CD4-positive, alpha-beta T cell treated with Interleukin-17A for 4 hours (primary cell): Measurements from ENCODE around the gene DENND2C.
"Not testable (repeated sequence)": the region's sequence is repeated elsewhere in the genome, so short reads cannot be mapped to it uniquely, and the experiment has no call there.

ENCODE experiments used
- DNase-seq: peaks from one replicate; pipeline ENCODE4 v3.0.0-alpha.2; 2020; ENCODE audit warnings: mixed read lengths

Gene DENND2C

DNA sequence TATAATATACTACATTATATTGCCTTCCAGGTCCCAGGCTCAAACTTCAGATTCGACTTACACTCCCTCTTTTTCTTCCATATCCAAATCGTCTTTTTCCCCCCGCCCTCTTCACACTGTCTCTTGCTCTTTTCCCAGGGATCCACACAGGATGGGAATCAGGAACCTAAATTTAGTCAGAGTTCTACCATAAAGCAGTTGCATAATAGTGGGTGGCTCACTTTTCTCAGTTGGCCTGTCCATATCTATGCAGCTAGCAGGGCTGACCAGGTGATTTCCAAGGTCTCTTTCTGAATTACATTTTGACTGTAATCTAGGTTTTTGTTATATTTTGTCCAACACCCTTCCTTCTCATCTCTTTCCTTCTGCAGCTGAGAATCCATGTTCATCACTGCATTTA, 80.7 kb downstream of the DENND2C start:
- DNase-seq: no peak

DNA sequence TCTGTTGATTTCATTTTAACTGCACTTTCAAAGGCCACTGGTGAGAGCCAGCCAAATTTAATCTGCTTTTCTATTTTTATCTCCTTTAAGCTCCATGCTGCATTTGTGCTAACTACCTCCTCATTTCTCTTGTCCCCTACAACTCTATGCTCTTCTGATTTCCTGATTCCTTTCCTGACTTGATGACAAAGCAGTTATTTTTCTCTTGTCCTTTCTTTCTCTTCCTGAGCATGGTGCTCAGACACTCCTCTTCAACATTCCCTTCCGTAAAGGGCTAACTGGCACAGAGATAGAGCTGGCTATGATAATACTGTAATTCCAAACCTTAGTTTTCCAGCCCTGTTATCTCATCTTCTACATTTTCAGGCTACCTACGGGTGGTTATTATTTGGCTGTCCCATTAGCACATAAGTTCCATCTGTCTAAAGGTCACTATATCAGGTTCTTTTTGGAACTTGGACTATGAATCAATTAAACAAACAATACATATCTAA, 81.6 kb downstream of the DENND2C start:
- no peak for DNase-seq

DNA sequence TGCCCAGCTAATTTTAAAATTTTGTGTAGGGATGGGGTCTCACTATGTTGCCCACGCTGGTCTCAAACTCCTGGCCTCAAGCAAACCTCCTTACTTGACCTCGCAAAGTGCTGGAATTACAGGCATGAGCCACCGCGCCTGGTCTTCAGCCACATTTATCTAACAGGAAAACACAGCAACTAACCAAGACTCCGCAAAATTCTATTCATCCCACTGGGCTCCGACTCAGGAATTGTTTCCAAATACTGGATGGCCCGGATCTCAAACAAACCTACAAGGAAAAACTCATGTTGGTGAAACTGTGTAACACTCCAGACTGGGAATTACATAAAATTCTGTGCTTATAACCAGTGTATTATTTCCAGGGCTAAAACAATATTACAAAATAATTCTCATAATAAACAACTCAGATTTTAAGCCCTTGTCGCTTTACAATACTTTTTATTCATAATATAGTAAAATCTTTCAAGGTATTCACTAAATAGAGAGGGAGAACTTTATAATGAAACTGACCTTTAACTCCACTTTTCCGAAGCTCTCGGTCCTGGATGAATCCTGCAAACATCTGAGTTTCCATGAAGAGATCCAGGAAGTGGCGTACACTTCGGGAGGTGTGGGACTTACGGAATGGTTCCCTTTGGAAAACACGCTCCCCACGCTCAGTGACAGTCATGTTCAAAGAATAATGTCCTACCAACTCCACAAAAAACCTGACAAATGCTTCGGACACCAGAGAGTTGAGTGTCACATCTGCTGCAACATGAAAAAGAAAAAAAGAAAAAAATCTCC, 82.5 kb downstream of the DENND2C start:
- no peak for DNase-seq

DNA sequence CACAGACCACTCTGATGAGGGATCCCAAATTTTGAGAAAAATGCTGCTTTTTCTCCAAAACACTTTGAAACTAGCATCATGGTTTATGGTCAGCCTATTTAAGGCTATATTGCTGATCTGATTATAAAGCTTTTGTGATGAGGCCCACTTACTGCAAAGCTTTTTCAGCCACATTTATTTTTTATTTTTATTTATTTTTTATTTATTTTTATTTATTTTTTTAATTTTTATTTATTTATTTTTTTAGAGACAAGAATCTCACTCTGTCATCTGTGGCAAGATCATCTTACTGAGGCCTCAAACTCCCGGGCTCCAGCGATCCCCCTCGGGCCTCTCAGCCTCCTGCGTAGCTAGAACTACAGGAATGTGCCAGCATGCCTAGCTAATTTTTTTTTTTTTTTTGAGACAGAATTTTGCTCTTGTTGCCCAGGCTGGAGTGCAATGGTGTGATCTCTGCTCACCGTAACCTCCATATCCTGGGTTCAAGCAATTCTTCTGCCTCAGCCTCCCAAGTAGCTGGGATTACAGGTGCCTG, 83.3 kb downstream of the DENND2C start:
- no peak for DNase-seq

DNA sequence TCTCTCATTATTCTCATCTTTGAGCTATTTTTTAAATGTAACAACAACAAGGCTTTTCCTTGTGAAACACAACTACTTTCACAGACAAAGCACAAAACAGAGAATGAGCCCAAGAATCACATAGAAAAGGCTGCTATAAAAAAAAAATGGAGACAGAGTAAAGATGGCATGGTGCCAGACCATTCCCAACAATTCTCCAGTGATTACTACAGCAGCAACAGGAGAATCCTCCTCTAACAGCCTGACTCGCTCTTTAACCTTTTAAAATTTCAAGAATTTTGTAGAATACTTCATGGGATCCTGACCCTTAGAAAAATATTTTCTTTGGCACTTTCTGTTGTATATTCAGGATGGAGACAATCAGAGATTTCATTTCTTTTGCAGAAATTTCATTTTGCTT, 84.6 kb downstream of the DENND2C start:
- DNase-seq: no peak

DNA sequence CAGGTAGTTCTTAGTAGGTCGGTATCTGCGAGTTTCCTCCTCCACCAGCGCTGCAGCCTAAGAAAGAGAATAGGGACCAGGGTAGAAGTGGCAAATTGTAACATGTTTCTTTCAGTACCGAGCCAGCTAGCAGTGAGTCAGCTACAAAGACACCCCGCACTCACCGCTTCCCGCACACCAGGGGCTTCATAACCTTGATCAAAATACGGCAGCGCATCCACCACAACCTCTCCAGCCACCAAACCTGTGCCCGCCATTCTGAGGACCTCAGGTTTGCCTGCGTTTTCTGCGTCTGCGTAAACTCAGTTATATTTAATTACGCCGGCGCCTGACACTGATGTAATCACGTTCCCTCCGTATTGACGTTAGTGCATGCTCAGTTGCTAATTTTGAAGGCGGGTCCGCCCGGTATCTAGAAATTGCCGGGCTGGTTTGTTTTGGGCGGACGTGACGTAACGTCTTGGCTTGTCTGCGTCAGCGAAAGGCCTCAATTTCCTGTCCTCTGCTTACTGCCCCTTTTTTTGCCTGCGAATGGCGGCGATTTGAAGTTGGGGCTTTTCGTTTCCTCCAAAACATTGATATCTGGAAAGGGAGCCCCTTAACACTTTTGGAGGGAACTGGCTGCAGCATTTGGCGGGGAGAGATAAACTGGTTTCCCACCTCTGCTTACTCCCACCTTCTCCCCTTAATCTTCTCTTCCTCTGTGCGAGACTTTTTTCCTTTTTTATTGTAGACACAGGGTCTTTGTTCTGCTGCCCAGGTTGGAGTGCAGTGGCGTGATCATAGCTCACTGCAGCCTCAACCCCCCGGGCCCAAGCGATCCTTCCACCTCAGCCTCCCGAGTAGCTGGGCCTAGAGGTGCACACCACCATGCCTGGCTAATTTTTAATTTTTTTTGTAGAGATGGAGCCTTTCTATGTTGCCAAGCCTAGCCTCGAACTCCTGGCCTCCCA, 88.2 kb downstream of the DENND2C start, which contains the start of gene BCAS2:
TSS of gene BCAS2 (minus strand) at position 281 of the 953 bp plus-strand sequence. CDS start at position 257, 24 bp downstream.
- peak; percentile 94 for DNase-seq

DNA sequence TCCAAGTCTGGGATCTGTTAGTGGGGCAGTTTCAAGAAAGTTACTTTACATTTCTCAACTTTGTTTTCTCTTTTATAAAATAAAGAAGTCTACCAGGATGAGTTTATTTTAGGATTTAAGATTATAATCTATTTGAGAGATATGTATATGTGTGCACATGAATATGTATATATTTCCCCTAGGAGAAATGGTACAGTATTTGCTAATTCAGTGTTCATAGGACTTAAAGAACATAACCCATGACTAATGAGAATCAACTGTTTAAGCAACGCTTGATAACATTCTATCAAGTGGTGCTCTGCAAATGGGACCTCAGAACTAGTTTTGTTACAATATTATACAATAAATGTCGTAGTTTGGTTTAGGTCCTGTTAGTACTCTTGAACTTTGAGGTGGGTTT, 95.5 kb downstream of the DENND2C start:
- no peak for DNase-seq

DNA sequence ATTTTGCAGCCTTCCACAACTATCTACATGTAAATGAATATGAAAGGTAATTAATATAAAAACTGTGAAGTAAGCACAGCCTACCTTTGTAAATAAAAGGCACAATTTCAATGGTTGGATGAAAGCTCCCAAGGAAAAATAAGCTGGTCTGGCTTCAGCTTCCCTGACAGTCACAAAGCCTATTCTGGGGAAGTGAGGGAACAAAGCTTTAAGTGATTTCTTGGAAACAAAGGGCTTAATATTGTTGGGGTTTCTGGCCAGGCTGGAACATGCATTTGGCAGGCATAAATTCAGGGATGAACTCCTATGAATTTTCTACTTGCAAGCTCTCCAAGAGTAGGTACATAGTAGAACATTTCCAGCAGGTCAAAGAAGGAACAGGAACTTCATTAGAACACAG, 105.7 kb downstream of the DENND2C start:
- DNase-seq: no peak

DNA sequence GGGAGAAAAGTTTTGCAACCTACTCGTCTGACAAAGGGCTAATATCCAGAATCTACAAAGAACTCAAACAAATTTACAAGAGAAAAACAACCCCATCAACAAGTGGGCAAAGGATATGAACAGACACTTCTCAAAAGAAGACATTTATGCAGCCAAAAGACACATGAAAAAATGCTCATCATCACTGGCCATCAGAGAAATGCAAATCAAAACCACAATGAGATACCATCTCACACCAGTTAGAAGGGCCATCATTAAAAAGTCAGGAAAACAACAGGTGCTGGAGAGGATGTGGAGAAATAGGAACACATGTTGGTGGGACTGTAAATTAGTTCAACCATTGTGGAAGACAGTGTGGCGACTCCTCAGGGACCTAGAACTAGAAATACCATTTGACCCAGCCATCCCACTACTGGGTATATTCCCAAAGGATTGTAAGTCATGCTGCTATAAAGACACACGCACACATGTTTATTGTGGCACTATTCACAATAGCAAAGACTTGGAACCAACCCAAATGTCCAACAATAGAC, 106.8 kb downstream of the DENND2C start:
- DNase-seq: not testable (repeated sequence)

DNA sequence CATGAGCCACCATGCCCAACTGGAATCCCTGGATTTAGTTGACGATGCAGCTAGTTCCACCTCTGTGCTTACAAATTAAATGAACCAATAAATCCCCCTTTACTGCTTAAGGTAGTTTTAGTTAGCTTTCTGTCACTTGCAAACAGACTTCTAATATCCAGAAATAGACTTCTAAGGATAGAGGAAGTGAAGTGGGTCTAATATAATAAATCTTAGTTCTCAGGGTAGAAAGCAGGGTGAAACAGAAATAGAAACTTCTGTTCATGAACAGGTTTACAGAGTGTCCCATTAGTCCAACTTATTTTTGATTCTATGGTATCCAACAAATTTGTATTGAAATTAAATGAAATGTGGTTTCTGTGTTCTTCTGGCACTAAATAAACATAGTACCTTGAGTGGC, 108.5 kb downstream of the DENND2C start:
- no peak for DNase-seq

DNA sequence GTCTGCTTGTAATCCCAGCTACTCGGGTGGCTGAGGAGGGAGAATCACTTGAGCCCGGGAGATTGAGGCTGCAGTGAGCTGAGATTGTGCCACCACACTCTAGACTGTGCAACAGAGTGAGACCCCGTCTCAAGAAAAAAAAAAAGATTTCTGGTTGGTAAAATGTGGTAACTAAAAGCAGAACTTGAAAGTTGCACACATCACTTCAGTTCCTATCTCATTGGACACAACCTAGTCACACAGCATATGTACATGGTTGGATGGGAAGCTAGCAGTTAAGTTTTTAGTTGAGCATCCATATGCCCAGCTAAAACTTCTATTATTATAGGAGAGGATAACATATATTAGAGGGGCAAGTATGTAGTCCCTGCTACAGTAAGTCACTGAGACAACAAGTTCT, 110.5 kb downstream of the DENND2C start:
- DNase-seq: no peak

DNA sequence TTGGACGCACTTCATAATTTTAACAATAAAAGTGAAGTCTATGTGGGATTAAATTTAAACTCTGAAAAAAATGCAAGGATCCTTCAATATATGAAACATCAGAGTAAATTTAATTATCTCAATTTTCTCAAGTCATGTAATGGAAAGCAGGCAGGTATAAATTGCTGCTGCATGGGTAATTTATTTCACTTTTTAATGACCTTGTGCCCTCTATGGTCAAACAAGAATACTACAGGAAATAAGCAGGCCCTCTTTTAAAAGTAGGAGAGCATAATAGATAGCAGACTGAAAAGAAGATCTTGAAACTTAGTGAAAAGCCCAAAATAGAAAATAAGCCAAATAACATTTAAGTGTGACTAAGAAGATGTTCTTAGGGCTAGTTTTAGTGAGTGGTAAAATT, 111.3 kb downstream of the DENND2C start:
- DNase-seq: no peak

DNA sequence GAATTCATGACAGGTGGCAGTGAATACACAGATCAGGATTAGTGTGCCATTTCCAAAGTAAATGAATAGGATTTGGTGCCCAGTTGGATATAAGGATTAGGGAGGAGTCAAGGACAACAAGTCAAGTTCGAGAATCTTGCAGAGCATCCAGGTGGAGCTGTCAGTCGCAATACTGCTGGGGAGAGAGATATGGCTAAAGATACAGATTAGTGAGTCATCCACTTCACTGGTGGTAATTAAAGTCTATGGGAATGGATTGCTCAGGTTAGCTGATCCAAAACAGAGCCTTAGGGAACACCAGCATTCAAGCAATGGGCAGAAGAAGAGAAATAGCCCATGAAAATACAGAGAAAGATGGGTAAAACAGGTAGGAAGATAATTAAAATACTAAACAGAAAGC, 115.3 kb downstream of the DENND2C start:
- DNase-seq: no peak

DNA sequence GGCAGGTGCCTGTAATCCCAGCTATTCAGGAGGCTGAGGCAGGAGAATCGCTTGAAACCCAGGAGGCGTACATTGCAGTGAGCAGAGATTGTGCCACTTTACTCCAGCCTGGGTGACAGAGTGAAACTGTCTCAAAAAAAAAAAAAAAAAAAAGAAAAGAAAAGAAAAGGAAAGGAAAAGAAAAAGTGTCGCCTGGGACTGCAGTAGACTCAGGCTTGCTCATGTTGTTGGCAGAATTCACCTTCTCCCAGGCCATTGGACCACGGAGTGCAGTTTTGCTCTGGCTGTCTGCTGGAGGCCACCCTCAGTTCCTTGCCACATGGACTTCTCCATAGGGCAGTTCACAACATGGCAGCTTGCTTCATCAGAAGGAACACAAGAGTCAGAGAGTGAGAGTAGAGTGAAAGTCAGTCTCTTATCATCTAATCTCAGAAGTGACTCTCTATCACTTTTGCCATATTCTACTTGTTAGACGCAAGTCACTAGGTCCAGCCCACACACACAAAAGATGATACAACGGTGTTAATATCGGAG, 117.7 kb downstream of the DENND2C start:
- DNase-seq: no peak

DNA sequence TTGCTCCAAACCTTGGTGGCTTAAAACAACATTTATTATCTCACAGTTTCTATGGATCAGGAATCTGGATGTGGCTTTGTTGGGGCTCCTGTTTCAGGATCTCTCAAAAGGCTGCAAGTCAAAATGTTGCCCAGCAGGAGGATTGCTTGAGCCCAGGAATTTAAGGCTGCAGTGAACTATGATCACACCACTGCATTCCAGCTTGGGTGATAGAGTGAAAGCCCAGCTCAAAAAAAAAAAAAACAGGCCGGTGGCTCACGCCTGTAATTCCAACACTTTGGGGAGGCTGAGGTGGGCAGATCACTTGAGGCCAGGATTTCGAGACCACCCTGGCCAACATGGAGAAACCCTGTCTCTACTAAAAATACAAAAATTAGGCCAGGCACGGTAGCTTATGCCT, 118.4 kb downstream of the DENND2C start:
- DNase-seq: no peak

DNA sequence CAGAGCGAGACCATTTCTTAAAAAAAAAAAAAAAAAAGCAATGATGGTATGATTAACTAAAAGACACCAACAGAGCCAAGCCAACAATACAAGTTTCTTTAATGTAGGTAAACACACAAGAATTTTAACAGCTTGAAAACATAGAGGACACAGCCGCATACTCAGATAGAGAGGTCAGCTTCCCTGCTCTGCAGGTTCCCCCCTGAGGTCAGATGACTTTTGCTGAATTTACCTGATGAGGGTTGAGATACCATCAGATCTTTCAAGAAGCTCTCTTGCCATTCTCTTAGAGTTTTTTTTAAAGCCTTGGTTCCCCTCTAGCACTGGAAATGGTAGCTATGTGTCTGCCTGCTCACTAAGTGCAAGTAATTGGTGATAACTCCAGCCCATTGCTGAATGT, 119.5 kb downstream of the DENND2C start:
- DNase-seq: no peak

DNA sequence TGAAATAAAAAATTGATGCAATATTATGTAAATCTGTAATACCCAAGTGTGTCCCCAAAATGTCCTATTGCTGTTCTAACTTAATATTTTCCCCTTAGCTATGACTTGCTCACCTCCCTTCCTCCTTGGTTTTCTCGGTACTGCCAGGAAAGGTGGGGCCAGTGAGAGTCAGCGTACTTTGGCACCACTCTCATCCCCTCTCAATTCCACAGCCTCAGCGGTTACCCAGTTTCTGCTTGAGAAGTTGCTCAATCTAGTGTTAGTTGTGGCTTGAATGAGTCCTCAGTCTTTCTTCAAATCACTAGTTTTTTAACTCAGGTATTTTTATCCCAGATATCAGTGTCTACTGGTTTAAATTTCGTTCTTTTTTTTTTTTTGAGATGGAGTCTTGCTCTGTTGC, 120.7 kb downstream of the DENND2C start:
- no peak for DNase-seq

DNA sequence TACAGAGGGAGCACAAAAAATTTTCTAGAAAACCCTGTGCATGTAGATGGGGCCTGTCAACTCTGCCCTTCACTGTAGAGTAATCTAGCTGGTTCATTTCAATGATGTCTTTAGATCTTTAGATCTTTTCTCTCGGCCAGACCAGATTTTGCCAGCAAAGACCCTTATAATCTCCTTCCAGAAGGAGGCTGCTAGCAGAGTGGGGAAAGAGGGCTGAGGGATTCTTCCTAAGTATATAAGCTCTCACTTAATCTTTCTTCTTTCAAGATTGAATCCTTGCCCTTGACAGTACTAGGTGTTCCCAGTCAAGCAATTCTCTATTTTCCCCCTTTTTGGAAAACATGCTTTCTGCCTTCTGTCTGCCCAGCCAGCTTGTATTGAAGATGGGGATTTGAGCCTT, 122.8 kb downstream of the DENND2C start:
- DNase-seq: no peak

DNA sequence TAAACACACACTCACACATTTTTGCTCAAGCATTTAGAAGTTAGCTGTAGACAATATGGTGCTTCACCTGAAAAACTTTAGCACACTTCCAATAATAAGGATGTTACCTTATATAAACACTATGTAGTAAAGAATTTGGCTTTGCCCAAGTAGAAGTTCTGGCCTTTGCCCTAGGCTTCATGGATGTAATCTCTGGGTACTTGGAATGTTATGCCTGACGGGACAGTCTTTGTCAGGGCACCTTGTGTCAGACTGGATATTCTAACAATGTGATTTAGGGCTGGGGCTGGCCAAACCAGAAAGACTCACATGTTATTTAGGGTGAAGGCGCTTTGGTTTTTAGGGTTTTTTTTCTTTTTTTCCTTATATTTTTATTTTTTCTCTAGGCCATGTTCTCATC, 124.1 kb downstream of the DENND2C start:
- no peak for DNase-seq

DNA sequence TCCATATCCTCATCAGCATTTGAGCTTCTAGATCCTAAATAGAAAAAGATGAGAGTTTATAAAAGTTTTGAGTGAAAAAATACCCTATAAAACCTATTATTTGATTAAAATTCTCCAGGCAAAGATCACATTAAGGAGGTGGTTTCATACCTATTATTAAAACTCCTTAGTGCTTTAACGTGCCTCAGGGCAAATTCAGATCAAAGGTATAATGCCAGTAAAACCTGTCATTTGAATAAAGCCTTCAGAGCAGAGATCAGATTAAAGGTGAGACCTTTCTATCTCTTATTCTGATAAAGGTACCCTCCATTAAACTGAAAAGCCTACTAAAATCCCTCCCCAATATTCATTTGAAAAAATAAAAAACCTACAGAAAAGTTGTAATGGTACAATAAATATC, 124.5 kb downstream of the DENND2C start:
- DNase-seq: no peak

DNA sequence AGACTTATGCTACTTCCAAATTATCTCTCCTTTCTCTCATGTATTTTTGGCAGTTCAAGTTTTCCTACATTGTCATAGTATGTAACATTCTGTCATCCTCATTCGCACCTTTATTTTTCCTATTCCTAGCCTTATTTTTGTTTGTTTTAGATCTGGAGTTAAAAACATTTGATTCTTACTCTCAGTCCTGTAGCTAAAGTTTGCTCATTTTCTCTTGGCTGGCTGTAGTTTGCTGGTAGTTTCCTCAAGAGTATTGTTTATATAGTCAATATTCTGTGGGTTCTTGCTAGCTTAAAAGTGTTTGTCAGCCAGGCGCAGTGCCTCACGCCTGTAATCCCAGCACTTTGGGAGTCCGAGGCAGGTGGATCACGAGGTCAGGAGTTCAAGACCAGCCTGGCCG, 129.0 kb downstream of the DENND2C start:
- DNase-seq: no peak

DNA sequence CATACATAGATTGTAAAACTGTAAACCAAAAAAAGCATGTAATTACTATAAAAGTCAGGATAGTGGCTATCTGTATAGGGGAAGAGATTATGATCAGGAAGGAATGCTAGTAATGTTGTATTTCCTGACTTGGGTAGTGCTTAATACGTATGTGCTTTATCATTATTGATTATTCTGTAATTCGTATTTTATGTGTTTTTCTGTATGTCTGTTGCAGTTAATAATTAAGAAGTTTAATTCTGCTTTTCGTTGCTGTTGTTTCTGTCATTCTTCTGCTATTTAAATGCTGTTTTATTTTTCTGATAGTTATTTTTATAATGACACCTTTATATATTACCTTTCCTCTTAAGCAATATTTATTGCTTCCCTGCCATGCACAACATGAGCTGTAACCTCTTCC, 129.6 kb downstream of the DENND2C start:
- DNase-seq: no peak

DNA sequence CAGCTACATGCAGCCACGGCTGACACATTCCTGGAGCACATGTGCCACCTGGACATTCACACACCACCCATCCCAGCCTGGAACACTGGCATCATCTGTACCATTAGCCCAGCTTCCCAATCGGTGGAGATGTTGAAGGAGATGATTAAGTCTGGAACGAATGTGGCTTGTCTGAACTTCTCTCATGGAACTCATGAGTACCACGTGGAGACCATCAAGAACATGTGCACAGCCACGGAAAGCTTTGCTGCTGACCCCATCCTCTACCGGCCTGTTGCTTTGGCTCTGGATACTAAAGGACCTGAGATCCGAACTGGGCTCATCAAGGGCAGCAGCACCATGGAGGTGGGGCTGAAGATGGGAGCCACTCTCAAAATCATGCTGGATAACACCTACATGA, 133.8 kb downstream of the DENND2C start:
- no peak for DNase-seq
